Ishikawa (cell line): ENCODE measurements around the gene MCM9.

Experiments
- CEBPB ChIP-seq: IDR thresholded peaks from 2 replicates; pipeline ENCODE4 v1.6.1; 2012
- CREB1 ChIP-seq: IDR thresholded peaks from 2 replicates; pipeline ENCODE4 v1.6.1; 2012; ENCODE audit warnings: low read depth
- EP300 ChIP-seq: IDR thresholded peaks from 2 replicates; pipeline ENCODE4 v1.6.1; 2012; ENCODE audit warnings: borderline replicate concordance
- FOXM1 ChIP-seq: IDR thresholded peaks from 2 replicates; pipeline ENCODE4 v1.6.1; 2012; ENCODE audit warnings: low read depth, borderline replicate concordance
- NFIC ChIP-seq: IDR thresholded peaks from 2 replicates; pipeline ENCODE4 v1.6.1; 2012
- RAD21 ChIP-seq: IDR thresholded peaks from 2 replicates; pipeline ENCODE4 v1.6.1; 2012; ENCODE audit warnings: low read depth
- REST ChIP-seq: IDR thresholded peaks from 2 replicates; pipeline ENCODE4 v1.6.1; 2012; ENCODE audit warnings: low read depth, mild to moderate bottlenecking
- TAF1 ChIP-seq: IDR thresholded peaks from 2 replicates; pipeline ENCODE4 v1.6.1; 2012; ENCODE audit warnings: low read depth, mild to moderate bottlenecking
- TCF12 ChIP-seq: IDR thresholded peaks from 2 replicates; pipeline ENCODE4 v1.6.1; 2012; ENCODE audit warnings: low read depth
- TEAD4 ChIP-seq: IDR thresholded peaks from 2 replicates; pipeline ENCODE4 v1.6.1; 2012
- USF1 ChIP-seq: IDR thresholded peaks from 2 replicates; pipeline ENCODE4 v1.6.1; 2012
- YY1 ChIP-seq: IDR thresholded peaks from 2 replicates; pipeline ENCODE4 v1.6.1; 2012; ENCODE audit warnings: low read depth
- ZBTB7A ChIP-seq: IDR thresholded peaks from 2 replicates; pipeline ENCODE4 v1.6.1; 2012; ENCODE audit warnings: low read depth
- TF ChIP-seq, protein P1 (sequence below): IDR thresholded peaks from 2 replicates; pipeline ENCODE4 v1.6.1; 2012

DNA sequence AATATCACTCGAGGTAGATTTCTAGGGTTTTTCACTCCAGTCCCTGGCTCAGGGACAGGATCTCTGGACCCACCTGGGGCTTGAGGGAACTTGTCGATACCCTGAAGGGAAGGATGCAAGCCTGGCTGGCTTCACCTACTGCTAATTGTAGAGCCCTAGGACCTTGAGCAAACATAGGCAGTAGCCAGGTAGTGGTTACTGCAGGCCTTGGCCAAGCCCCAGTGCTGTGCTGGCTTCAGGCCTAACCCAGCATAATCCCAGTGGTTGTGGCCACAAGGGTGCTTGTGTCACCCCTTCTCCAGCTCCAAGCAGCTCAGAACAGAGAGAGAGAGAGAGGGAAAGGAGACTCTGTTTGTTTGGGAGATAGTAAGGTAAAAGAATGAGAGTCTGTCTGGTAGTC, 5.8 kb upstream of the MCM9 start:
- TF ChIP-seq EP300 (no peak), NFIC (no peak), TAF1 (no peak), ZBTB7A (no peak), TEAD4 (no peak), FOXM1 (no peak), RAD21 (no peak), TCF12 (no peak), YY1 (no peak), CREB1 (no peak), REST (no peak), USF1 (no peak), CEBPB (no peak)
- TF ChIP-seq, protein P1, sequence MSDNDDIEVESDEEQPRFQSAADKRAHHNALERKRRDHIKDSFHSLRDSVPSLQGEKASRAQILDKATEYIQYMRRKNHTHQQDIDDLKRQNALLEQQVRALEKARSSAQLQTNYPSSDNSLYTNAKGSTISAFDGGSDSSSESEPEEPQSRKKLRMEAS = no peak
